Parathyroid adenoma (tissue), 2 donors: ENCODE measurements around the gene TEX47.

Source experiments
- H2AFZ ChIP-seq: fragments of 300-600 bp; sonication (generic); one replicate; pipeline ENCODE4 v1.7.0; 2017; ENCODE audit warnings: antibody characterized with exemption, mild to moderate bottlenecking
- H3K27ac ChIP-seq: fragments of 300-600 bp; sonication (generic); one replicate; pipeline ENCODE4 v1.7.0; 2017
- H3K27me3 ChIP-seq: fragments of 300-600 bp; sonication (generic); one replicate; pipeline ENCODE4 v1.7.0; 2017; ENCODE audit warnings: low read length; ENCODE audit not compliant: control insufficient read depth, insufficient read depth
- H3K36me3 ChIP-seq: fragments of 300-600 bp; sonication (generic); one replicate; pipeline ENCODE4 v1.7.0; 2017; ENCODE audit warnings: low read length; ENCODE audit not compliant: control insufficient read depth, insufficient read depth
- H3K4me1 ChIP-seq: fragments of 300-600 bp; sonication (generic); one replicate; pipeline ENCODE4 v1.7.0; 2017; ENCODE audit warnings: control low read depth
- H3K4me2 ChIP-seq: fragments of 300-600 bp; sonication (generic); one replicate; pipeline ENCODE4 v1.7.0; 2017; ENCODE audit warnings: low read length
- H3K4me3 ChIP-seq: fragments of 300-600 bp; sonication (generic); one replicate; pipeline ENCODE4 v1.7.0; 2017; ENCODE audit warnings: low read depth, low read length
- H3K79me2 ChIP-seq: fragments of 300-600 bp; sonication (generic); one replicate; pipeline ENCODE4 v1.7.0; 2017; ENCODE audit warnings: control low read depth
- H3K9ac ChIP-seq: fragments of 300-600 bp; sonication (generic); one replicate; pipeline ENCODE4 v1.7.0; 2017; ENCODE audit warnings: mild to moderate bottlenecking
- H3K9me3 ChIP-seq: fragments of 300-600 bp; sonication (generic); one replicate; pipeline ENCODE4 v1.7.0; 2017; ENCODE audit warnings: low read length; ENCODE audit not compliant: control insufficient read depth
- TF ChIP-seq, protein P1 (sequence below): fragments of 300-600 bp; sonication (generic); IDR thresholded peaks from one replicate; pipeline ENCODE4 v1.7.0; 2017; ENCODE audit warnings: antibody characterized with exemption, mild to moderate bottlenecking
- donor health status: primary hyperparathyroidism.

The TEX47 gene

GRCh38 chr7:88789480-88790064 is 6.0 kb downstream of the TEX47 start:
- no peak overlapping the region for H2AFZ ChIP-seq
- H3K4me1 ChIP-seq: no peaks in the 10 kb centered on the region

GRCh38 chr7:88787777-88788176 is 7.8 kb downstream of the TEX47 start:
- Histone ChIP-seq H3K9me3 (no peaks in the 10 kb centered on the region), H3K4me3 (no peak overlapping the region), H3K79me2 (no peaks in the 10 kb centered on the region), H2AFZ (no peak overlapping the region), H3K4me2 (no peak overlapping the region), H3K27ac (no peak overlapping the region), H3K9ac (no peak overlapping the region), H3K36me3 (no peaks in the 10 kb centered on the region), H3K27me3 (no peaks in the 10 kb centered on the region), H3K4me1 (no peaks in the 10 kb centered on the region)
- TF ChIP-seq, protein P1, sequence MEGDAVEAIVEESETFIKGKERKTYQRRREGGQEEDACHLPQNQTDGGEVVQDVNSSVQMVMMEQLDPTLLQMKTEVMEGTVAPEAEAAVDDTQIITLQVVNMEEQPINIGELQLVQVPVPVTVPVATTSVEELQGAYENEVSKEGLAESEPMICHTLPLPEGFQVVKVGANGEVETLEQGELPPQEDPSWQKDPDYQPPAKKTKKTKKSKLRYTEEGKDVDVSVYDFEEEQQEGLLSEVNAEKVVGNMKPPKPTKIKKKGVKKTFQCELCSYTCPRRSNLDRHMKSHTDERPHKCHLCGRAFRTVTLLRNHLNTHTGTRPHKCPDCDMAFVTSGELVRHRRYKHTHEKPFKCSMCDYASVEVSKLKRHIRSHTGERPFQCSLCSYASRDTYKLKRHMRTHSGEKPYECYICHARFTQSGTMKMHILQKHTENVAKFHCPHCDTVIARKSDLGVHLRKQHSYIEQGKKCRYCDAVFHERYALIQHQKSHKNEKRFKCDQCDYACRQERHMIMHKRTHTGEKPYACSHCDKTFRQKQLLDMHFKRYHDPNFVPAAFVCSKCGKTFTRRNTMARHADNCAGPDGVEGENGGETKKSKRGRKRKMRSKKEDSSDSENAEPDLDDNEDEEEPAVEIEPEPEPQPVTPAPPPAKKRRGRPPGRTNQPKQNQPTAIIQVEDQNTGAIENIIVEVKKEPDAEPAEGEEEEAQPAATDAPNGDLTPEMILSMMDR: no peak

More at GRCh38 chr7:88789480-88790064, 6.0 kb downstream of the TEX47 start:
- H3K79me2 ChIP-seq: no peaks in the 10 kb centered on the region
- H3K4me3 ChIP-seq: no peak overlapping the region
- H3K27me3 ChIP-seq: no peaks in the 10 kb centered on the region
- H3K27ac ChIP-seq: no peak overlapping the region
- no peaks in the 10 kb centered on the region for H3K9me3 ChIP-seq
- no peaks in the 10 kb centered on the region for H3K36me3 ChIP-seq
- TF ChIP-seq, protein P1: peak; percentile 31
- no peak overlapping the region for H3K9ac ChIP-seq
- H3K4me2 ChIP-seq: no peak overlapping the region

- no peaks in the 10 kb centered on the region for H3K4me1 ChIP-seq
- no peak overlapping the region for H3K4me3 ChIP-seq
- no peaks in the 10 kb centered on the region for H3K79me2 ChIP-seq
- no peaks in the 10 kb centered on the region for H3K9me3 ChIP-seq
- H3K4me2 ChIP-seq: no peak overlapping the region
- TF ChIP-seq, protein P1: no peak
- no peak overlapping the region for H3K9ac ChIP-seq
- H3K27me3 ChIP-seq: no peaks in the 10 kb centered on the region
- H3K36me3 ChIP-seq: no peaks in the 10 kb centered on the region
- H3K27ac ChIP-seq: no peak overlapping the region
- H2AFZ ChIP-seq: no peak overlapping the region
Measured at GRCh38 chr7:88775838-88776237, 19.7 kb downstream of the TEX47 start.

DNA sequence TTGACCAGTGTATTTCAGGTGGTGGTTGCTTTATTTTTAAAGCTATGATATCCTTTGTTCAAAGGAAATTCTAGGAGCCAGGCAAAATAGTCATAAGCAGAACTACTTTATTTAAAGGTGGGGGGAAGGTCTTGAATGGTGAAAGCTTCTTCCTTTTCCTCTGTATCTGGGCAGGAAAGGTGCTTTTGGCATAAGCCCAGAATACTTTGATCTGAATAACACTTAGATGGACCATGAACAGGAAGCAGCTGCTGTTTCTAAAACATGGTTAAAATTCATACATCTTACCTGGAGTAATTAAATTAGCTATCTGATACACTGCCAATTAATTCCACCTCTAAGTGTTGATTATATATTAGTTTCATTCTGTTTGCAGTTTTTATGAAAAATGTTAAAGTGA is 22.8 kb downstream of the TEX47 start:
- Histone ChIP-seq H3K36me3 (no peaks in the 10 kb centered on the region), H3K4me3 (no peak overlapping the region), H3K9ac (no peak overlapping the region), H3K27ac (no peak overlapping the region), H3K9me3 (no peaks in the 10 kb centered on the region), H3K79me2 (no peaks in the 10 kb centered on the region), H3K27me3 (no peaks in the 10 kb centered on the region), H3K4me2 (no peak overlapping the region), H3K4me1 (no peaks in the 10 kb centered on the region), H2AFZ (no peak overlapping the region)
- TF ChIP-seq, protein P1: no peak

DNA sequence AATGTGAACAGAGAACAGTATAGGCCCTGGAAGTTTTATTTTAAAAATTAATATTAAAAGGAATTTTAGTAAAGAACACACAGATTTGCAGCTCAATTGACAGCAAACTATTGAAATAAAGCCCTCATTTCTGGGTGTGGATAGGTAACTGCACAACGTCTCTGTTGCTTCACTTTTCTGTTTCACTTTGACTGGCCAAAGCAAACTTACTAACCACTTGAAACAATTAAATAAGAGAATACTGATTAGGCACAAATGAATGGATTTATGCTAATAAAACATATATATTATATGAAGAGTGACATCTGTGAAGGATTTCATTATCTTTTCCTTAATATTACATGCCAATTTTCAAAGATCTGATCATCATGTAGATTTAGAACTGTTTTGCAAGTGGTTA is 24.1 kb downstream of the TEX47 start:
- Histone ChIP-seq H3K4me1 (no peaks in the 10 kb centered on the region), H3K4me2 (no peak overlapping the region), H3K27ac (no peak overlapping the region), H3K36me3 (no peaks in the 10 kb centered on the region), H3K27me3 (no peaks in the 10 kb centered on the region), H3K9me3 (no peaks in the 10 kb centered on the region), H3K4me3 (no peak overlapping the region), H2AFZ (no peak overlapping the region), H3K9ac (no peak overlapping the region), H3K79me2 (no peaks in the 10 kb centered on the region)
- TF ChIP-seq, protein P1: no peak
